Left lobe of liver (tissue), 2 donors: ENCODE measurements around the gene IL5. TPM values are rescaled to one million over a fixed set of nuclear protein-coding genes. Genes with fewer than 3 reads are reported as not detected.
A peak's percentile ranks its signal among the peaks of the same experiment; 100 is the strongest.
"Not testable (repeated sequence)": the region's sequence is repeated elsewhere in the genome, so short reads cannot be mapped to it uniquely, and the experiment has no call there.

Experiments used
- ATAC-seq: fragments of 200-7000 bp; cut with Tn5 transposase; one replicate; pipeline ENCODE4 v1.9.1; 2020; ENCODE audit warnings: mild to moderate bottlenecking, moderate library complexity
- DNase-seq: peaks from one replicate; pipeline ENCODE4 v3.0.0-alpha.2; 2020; ENCODE audit warnings: low spot score
- total RNA-seq: library from RNA; stranded (reverse); gene quantifications from one replicate; pipeline ENCODE4 v1.2.1, GENCODE V29; 2021
- donor health status: DM: no; HTN: no; CAD: no; lungs with moderate emphysema.
- donor health status: DM: no; HTN: yes; CAD: no.

Gene IL5
- total RNA-seq = not detected

- no peak for DNase-seq
Observed at GRCh38 chr5:132543472-132544201, at the start of gene IL5. Gene IL5 (minus strand): TSS chr5:132543522. CDS start chr5:132543478, 44 bp downstream.

GRCh38 chr5:132592521-132592920 lies 49.2 kb upstream of the IL5 start:
- ATAC-seq = no peak
- no peak for DNase-seq

More at GRCh38 chr5:132543472-132544201, at the start of gene IL5:
- ATAC-seq = no peak

- no peak for DNase-seq
- ATAC-seq = no peak
Observed at GRCh38 chr5:132591145-132591544, 47.8 kb upstream of the IL5 start.

- no peak for DNase-seq
- ATAC-seq = no peak
Observed at GRCh38 chr5:132589467-132589866, 46.1 kb upstream of the IL5 start.

GRCh38 chr5:132586063-132586462 lies 42.7 kb upstream of the IL5 start:
- no peak for DNase-seq
- ATAC-seq = no peak

- not testable (repeated sequence) for DNase-seq, ATAC-seq
Observed at GRCh38 chr5:132584560-132584959, 41.2 kb upstream of the IL5 start.

GRCh38 chr5:132576123-132576522 lies 32.8 kb upstream of the IL5 start:
- ATAC-seq (no peak), DNase-seq (no peak)

- DNase-seq = no peak
Observed at GRCh38 chr5:132566657-132567056, 23.3 kb upstream of the IL5 start.

GRCh38 chr5:132564555-132564954 lies 21.2 kb upstream of the IL5 start:
- DNase-seq, ATAC-seq: not testable (repeated sequence)

More at GRCh38 chr5:132566657-132567056, 23.3 kb upstream of the IL5 start:
- no peak for ATAC-seq

- DNase-seq (no peak), ATAC-seq (no peak)
Observed at GRCh38 chr5:132561601-132562000, 18.3 kb upstream of the IL5 start.

GRCh38 chr5:132559383-132560060 lies 16.2 kb upstream of the IL5 start:
- DNase-seq = no peak
- ATAC-seq = no peak

- ATAC-seq (peak; percentile 70), DNase-seq (peak; percentile 65)
Observed at GRCh38 chr5:132557478-132558172, 14.3 kb upstream of the IL5 start.

GRCh38 chr5:132556763-132557477 lies 13.6 kb upstream of the IL5 start, which contains the start of gene RAD50:
Gene RAD50 (plus strand): TSS chr5:132556977. CDS start chr5:132557325, 348 bp downstream.
- DNase-seq (peak; percentile 96), ATAC-seq (peak; percentile 97)

- no peak for ATAC-seq
- DNase-seq = no peak
Observed at GRCh38 chr5:132556153-132556762, 12.9 kb upstream of the IL5 start.

GRCh38 chr5:132549576-132549975 lies 6.3 kb upstream of the IL5 start:
- DNase-seq = no peak
- ATAC-seq = no peak

- ATAC-seq, DNase-seq: not testable (repeated sequence)
Observed at GRCh38 chr5:132548834-132549233, 5.5 kb upstream of the IL5 start.

GRCh38 chr5:132547269-132547668 lies 3.9 kb upstream of the IL5 start:
- ATAC-seq (no peak), DNase-seq (no peak)

GRCh38 chr5:132546108-132546507 lies 2.8 kb upstream of the IL5 start:
- ATAC-seq (no peak), DNase-seq (no peak)

GRCh38 chr5:132540764-132541163 lies 2.6 kb downstream of the IL5 start:
- ATAC-seq = no peak

GRCh38 chr5:132540149-132540548 lies 3.2 kb downstream of the IL5 start:
- no peak for DNase-seq
- no peak for ATAC-seq

More at GRCh38 chr5:132540764-132541163, 2.6 kb downstream of the IL5 start:
- DNase-seq = no peak
